NCI-H510A (cell line): ENCODE data around the gene NPL.
A peak's percentile ranks its signal among the peaks of the same experiment; 100 is the strongest.

Experiments
- DNase-seq: peaks from one replicate; lab custom pipeline; 2025; lab: John Stamatoyannopoulos, UW

Gene NPL

GRCh38 chr1:182778862-182779261, 10.7 kb upstream of the NPL start:
- DNase-seq: no peak

- DNase-seq: no peak
Observed at GRCh38 chr1:182779530-182779929, 10.0 kb upstream of the NPL start.

GRCh38 chr1:182781841-182782586, 7.6 kb upstream of the NPL start:
- peak; percentile 63 for DNase-seq

- DNase-seq: no peak
Observed at GRCh38 chr1:182782587-182782913, 7.0 kb upstream of the NPL start.

DNA sequence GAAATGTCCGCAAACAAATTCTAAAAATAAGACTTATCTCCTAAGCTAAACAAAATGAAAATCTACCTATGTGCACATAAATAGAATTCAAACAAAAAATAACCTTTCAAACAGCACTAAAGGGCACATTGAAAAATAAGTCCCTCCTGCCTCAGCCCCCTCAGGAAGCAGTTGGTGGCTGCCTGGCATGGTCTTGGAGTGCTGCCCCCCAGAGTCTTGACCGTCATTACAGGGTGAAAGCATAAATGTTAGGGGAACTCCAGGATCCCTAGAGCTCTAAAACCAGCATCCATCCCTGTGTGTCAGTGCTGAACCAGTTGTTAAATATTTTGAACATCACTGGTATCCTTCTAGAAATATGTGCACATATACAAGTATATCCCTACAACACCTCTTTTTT, 6.5 kb upstream of the NPL start:
- DNase-seq: no peak

GRCh38 chr1:182784556-182785171, 4.9 kb upstream of the NPL start:
- DNase-seq: no peak

GRCh38 chr1:182785181-182785580, 4.4 kb upstream of the NPL start:
- DNase-seq: no peak

- peak; percentile 14 for DNase-seq
Observed at GRCh38 chr1:182786223-182786994, 3.2 kb upstream of the NPL start.

GRCh38 chr1:182786995-182787324, 2.6 kb upstream of the NPL start:
- no peak for DNase-seq

- no peak for DNase-seq
Observed at GRCh38 chr1:182791281-182792179, 2.0 kb downstream of the NPL start.

- no peak for DNase-seq
Observed at GRCh38 chr1:182794091-182794490, 4.5 kb downstream of the NPL start.

GRCh38 chr1:182794676-182795201, 5.2 kb downstream of the NPL start:
- no peak for DNase-seq

DNA sequence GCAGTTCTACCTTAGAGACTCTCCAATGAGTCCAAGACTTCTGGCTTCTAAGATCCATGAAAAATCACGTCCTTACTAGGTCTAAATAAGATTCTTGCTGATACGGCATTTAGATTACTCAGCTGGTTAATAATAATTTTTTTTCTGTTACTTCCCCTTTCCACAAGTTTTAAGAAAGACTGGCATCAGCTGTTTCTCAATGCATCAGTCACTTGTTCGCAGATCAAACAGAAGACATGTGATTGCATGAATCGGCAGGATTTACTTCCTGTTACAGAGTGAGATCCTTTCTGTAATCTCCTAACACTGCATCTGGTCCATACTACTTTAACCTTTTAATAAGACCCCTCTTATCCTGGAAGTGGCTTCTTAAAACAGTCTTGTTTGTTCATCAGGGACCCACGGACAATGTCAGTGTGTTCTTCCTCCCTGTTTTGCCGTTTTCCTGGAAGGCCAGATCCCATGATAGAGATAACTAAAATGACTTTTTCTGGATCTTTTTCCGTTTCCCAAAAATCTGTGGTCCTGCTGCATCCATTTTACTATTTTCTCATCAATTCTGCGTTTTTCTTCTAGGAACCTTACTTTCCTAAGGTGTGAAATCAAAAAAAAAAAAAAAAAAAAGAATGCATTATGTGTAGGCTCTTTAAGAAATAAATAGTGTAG, 6.1 kb downstream of the NPL start:
- DNase-seq: no peak

- no peak for DNase-seq
Observed at GRCh38 chr1:182802006-182802803, 12.6 kb downstream of the NPL start.

- DNase-seq: no peak
Observed at GRCh38 chr1:182803846-182804245, 14.3 kb downstream of the NPL start.

DNA sequence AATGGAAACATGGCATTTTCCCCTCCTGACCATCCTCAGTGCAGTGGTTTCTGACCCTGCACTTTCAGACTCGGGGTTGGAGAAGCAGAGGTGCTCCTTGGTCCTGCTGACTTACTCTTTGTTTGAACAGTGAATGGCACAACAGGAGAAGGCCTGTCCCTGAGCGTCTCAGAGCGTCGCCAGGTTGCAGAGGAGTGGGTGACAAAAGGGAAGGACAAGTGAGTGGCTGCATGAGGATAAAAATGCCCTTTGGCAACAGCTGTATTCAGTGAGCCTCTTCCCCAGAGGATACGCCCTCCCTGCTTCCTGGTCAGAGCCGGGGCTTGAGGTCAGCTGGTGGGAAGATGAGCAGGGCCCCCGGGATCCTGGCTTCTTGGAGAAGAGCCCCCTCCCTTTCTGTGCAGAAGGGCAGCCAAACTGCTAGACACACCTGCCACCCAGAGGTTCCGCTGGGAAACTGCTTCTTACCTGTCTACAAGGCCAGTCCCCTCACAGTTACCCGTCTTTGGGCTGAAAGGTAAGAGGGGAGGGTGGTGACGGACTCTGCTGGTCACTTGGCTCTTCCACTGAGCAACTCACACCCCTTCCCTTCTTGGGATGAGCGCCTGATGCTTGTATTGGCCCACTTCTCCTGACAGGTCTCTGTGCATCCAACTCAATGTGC, 16.6 kb downstream of the NPL start:
- DNase-seq: no peak

DNA sequence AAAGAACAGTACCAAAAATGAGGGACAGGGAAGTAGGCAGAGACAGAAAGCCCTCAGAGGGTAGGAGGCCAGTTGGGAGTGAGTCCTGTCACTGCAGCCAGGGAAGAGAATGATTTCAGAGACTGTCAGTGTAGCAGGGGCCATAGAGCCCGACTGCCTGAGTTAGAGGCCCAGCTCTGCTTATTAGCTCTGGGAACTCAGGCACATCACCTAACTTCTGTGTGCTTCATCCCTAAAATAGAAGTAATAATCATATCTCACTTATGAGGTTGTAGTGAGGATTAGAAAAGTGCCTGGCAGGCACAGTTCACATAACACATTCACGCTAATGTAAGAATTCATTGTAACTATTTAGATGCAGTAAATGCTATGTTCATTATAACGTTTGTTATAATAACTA, 18.3 kb downstream of the NPL start:
- DNase-seq: no peak

GRCh38 chr1:182809414-182809957, 19.9 kb downstream of the NPL start:
- DNase-seq: no peak

DNA sequence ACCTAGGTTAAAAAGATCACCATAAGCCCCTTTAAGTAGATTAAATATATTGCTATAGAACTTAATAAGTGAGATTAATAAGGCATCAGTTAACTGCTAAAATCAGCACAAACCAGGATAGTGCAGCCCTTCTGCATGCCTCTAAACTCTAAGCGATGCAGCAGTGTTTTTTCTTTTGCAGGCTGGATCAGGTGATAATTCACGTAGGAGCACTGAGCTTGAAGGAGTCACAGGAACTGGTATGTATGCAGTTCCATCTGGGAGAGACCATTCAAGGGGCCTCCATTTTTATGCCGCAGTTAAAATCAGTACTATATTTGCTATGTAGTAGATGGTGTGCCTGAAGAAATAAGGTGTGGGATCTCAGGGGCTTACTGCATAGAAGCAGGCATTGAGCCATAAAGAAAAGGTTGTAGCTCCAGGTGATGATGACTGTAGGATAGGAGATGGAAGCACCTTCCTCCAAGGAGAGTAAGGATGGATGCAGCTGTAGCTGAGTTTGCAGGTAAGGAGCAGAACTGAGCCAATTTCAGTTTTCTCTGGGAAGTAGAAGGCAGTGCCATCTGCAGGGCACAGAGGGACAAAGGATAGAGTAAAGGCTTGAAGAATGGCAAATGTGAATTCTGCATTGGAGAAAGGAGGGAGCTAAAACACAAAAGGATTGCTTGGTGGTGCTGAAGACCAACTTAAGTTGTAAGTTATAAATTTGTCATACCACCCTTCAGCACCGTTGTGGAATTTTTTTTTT, 22.6 kb downstream of the NPL start:
- no peak for DNase-seq
